Panc1 (cell line): ENCODE data around the gene BTBD18. TPM values are rescaled to one million over a fixed set of nuclear protein-coding genes. Genes with fewer than 3 reads are reported as not detected.
"Not testable (repeated sequence)": the region's sequence is repeated elsewhere in the genome, so short reads cannot be mapped to it uniquely, and the experiment has no call there.

Experiments
- ATAC-seq: fragments of 200-7000 bp; cut with Tn5 transposase; 2 replicates; pipeline ENCODE4 v1.9.1; 2020; ENCODE audit warnings: mild to moderate bottlenecking, moderate library complexity
- BruUV-seq: library from RNA; stranded (reverse); fragments of 400-500 nt; replicated peaks from 2 replicates; lab custom pipeline; 2021; lab: Mats Ljungman, UMichigan
- CTCF ChIA-PET: fragments of 300-600 bp; sonication (Branson Sonifier 250); formaldehyde crosslinking; loops from one replicate; lab custom pipeline; 2022; ENCODE audit warnings: antibody characterized with exemption; lab: Charles Lee
- POLR2A ChIA-PET: fragments of 300-600 bp; sonication (Branson Sonifier 250); formaldehyde crosslinking; loops from one replicate; lab custom pipeline; 2022; ENCODE audit warnings: antibody characterized with exemption; lab: Charles Lee
- DNase-seq: peaks from one replicate; pipeline ENCODE4 v3.0.0-alpha.2; 2010; ENCODE audit warnings: low read depth, low spot score
- H3K27ac ChIP-seq: 2 replicates; pipeline ENCODE4 v1.5.1; 2011; ENCODE audit warnings: mild to moderate bottlenecking, low read length, inconsistent platforms
- H3K27me3 ChIP-seq: fragments of 200-500 bp; sonication (Bioruptor generic); 2 replicates; pipeline ENCODE4 v1.6.0; 2014; ENCODE audit warnings: low read length, inconsistent platforms; ENCODE audit not compliant: control insufficient read depth, insufficient read depth
- H3K36me3 ChIP-seq: fragments of 200-500 bp; sonication (Bioruptor generic); 2 replicates; pipeline ENCODE4 v1.5.1; 2014; ENCODE audit warnings: inconsistent platforms, mild to moderate bottlenecking, low read length, moderate library complexity; ENCODE audit not compliant: control insufficient read depth, insufficient read depth
- H3K4me1 ChIP-seq: 2 replicates; pipeline ENCODE4 v1.5.1; 2011; ENCODE audit warnings: inconsistent platforms, mild to moderate bottlenecking, low read length, moderate library complexity; ENCODE audit not compliant: control insufficient read depth, insufficient read depth
- H3K4me3 ChIP-seq, 2 experiments: 2 replicates each; pipeline ENCODE4 v1.5.1; 2011 to 2012; ENCODE audit warnings: low read depth in 2 of 2, low read length in 2 of 2, mild to moderate bottlenecking in 2 of 2, inconsistent platforms in 1 of 2, moderate library complexity in 1 of 2
- H3K9me3 ChIP-seq: fragments of 200-500 bp; sonication (Bioruptor generic); 2 replicates; pipeline ENCODE4 v1.5.1; 2014; ENCODE audit warnings: low read depth, mild to moderate bottlenecking, inconsistent platforms, low read length, moderate library complexity; ENCODE audit not compliant: control insufficient read depth, insufficient read depth
- CTCF ChIP-seq: fragments of 450-650 bp; IDR thresholded peaks from 2 replicates; pipeline ENCODE4 v1.5.1; 2017; ENCODE audit warnings: mild to moderate bottlenecking
- POLR2AphosphoS5 ChIP-seq: IDR thresholded peaks from 2 replicates; pipeline ENCODE4 v1.6.1; 2012; ENCODE audit warnings: mild to moderate bottlenecking, low read depth, low read length, moderate library complexity
- REST ChIP-seq, 2 experiments: IDR thresholded peaks; 2 replicates each; pipeline ENCODE4 v1.6.1; 2011 to 2012; ENCODE audit warnings: low read depth in 2 of 2, control low read depth in 1 of 2, low read length in 1 of 2, mild to moderate bottlenecking in 1 of 2, moderate library complexity in 1 of 2; ENCODE audit not compliant: insufficient read depth in 1 of 2
- SIN3A ChIP-seq: IDR thresholded peaks from 2 replicates; pipeline ENCODE4 v1.6.1; 2012; ENCODE audit warnings: low read depth, mild to moderate bottlenecking, low read length, moderate library complexity, borderline replicate concordance; ENCODE audit not compliant: insufficient read depth
- TCF7L2 ChIP-seq: IDR thresholded peaks from 2 replicates; pipeline ENCODE4 v1.6.1; 2011; ENCODE audit warnings: mild to moderate bottlenecking, low read depth, low read length, inconsistent platforms
- in situ Hi-C: cut with HindIII; loops from 2 replicates; pipeline ENCODE4 v1.10.0; 2016; ENCODE audit warnings: low sequenced_read_pairs, low pct_unique_long_range_greater_than_20kb
- intact Hi-C: fragments of 100-400 bp; cut with micrococcal nuclease; formaldehyde crosslinking; loops from one replicate; pipeline ENCODE4 v1.10.0; 2022; ENCODE audit not compliant: unreplicated experiment
- total RNA-seq: library from RNA; stranded (reverse); gene quantifications from one replicate; pipeline ENCODE4 v1.2.1, GENCODE V29; 2021; ENCODE audit not compliant: unreplicated experiment

The BTBD18 gene
- total RNA-seq, 1 experiment from 2014 or later: not detected

GRCh38 chr11:57711414-57712255, 40.0 kb downstream of the BTBD18 start, which contains the start of gene MED19:
Gene MED19, minus strand, starts transcription at chr11:57712215. Its CDS starts 36 bp downstream, at chr11:57712179.
- intact Hi-C loops (no loop called here), in situ Hi-C loops (no loop called here)
- Histone ChIP-seq H3K9me3 (no peaks in the 10 kb centered on the region), H3K4me1 (peaks cover 17% of the 10 kb centered on the region; the same call in 1 of the 2 replicates), H3K27ac (peak within 1 kb of the TSS; percentile 95), H3K36me3 (peaks cover 7% of the 10 kb centered on the region), H3K27me3 (no peaks in the 10 kb centered on the region), H3K4me3 (peak within 1 kb of the TSS; percentile 98)
- DNase-seq (peak; percentile 8), ATAC-seq (peak; percentile 76)
- TF ChIP-seq POLR2AphosphoS5 (peak; percentile 21; the same call in 1 of the 2 replicates), CTCF (no peak), TCF7L2 (no peak), SIN3A (0 out of 2 replicates have a peak, but pooled peaks have one; percentile 72), REST (IDR thresholded peaks at IDR 0.05; ENCODE audit: insufficient read depth in 1 of 2, low read depth in 2 of 2, low read length in 1 of 2) (no peak)
- ChIA-PET CTCF (interaction anchor here (0.6 kb wide), 1 partner anchor 14 kb away, joined by 3 read pairs; no protein-coding TSS in a partner anchor), POLR2A (interaction anchor here (0.5 to 0.6 kb wide), 3 partner anchors 18 to 146 kb away, joined by 3 read pairs; no protein-coding TSS in a partner anchor)
- BruUV-seq: TSS peak; percentile 84

GRCh38 chr11:57709802-57710367, 41.7 kb downstream of the BTBD18 start:
- in situ Hi-C loops (no loop called here), intact Hi-C loops (no loop called here)
- Histone ChIP-seq H3K27ac (no peak overlapping the region), H3K4me3 (no peak overlapping the region), H3K27me3 (no peaks in the 10 kb centered on the region), H3K9me3 (no peaks in the 10 kb centered on the region), H3K36me3 (peaks cover 7% of the 10 kb centered on the region), H3K4me1 (peaks cover 17% of the 10 kb centered on the region; the same call in 1 of the 2 replicates)
- CTCF ChIA-PET: interaction anchor here (0.5 kb wide), 1 partner anchor 51 kb away, joined by 3 read pairs; no protein-coding TSS in a partner anchor
- no peak for TF ChIP-seq REST (IDR thresholded peaks at IDR 0.05; ENCODE audit: insufficient read depth in 1 of 2, low read depth in 2 of 2, low read length in 1 of 2)
- no peak for TF ChIP-seq SIN3A
- no peak for TF ChIP-seq CTCF
- TF ChIP-seq POLR2AphosphoS5: no peak
- TF ChIP-seq TCF7L2: no peak
- DNase-seq: no peak
- BruUV-seq: no TSS peak
- POLR2A ChIA-PET: interaction anchor here (0.7 kb wide), 1 partner anchor 68 kb away, joined by 4 read pairs; no protein-coding TSS in a partner anchor
- ATAC-seq: no peak

GRCh38 chr11:57705432-57705831, 46.2 kb downstream of the BTBD18 start:
- H3K36me3 ChIP-seq, POLR2A ChIA-PET, H3K4me1 ChIP-seq, intact Hi-C loops, H3K4me3 ChIP-seq, in situ Hi-C loops, BruUV-seq, CTCF ChIA-PET, DNase-seq, H3K27ac ChIP-seq, H3K9me3 ChIP-seq, ATAC-seq, H3K27me3 ChIP-seq: not testable (repeated sequence)
